ENCODE data around the gene MEST. TPM values are rescaled to one million over a fixed set of nuclear protein-coding genes. Genes with fewer than 3 reads are reported as not detected.
A peak's percentile ranks its signal among the peaks of the same experiment; 100 is the strongest.

The MEST gene
- total RNA-seq, 1 donor from 2014 or later = 6.1 TPM

Small RNAs within 50 kb of the gene (microRNA-seq; reads per million reads assigned to microRNA genes)
- 532 reads per million, percentile 82 among the genes with 10 or more reads in this experiment for gene MIR335

Other genes with a start within 250 kb of the MEST start
- gene CPA2, start 225.2 kb upstream of the MEST start, total RNA-seq = not detected
- gene CPA4, start 198.9 kb upstream of the MEST start, total RNA-seq = 0.16 TPM
- not detected for gene CPA5, start 147.3 kb upstream of the MEST start, total RNA-seq
- not detected for gene CPA1, start 111.6 kb upstream of the MEST start, total RNA-seq
- 4.6 TPM for gene CEP41, start 51.1 kb upstream of the MEST start, total RNA-seq
- 19.7 TPM for gene COPG2, start 176.7 kb downstream of the MEST start, total RNA-seq
- not detected for gene TSGA13, start 194.5 kb downstream of the MEST start, total RNA-seq
- gene KLF14, start 242.1 kb downstream of the MEST start, total RNA-seq = not detected

Measured in cardiac septum (tissue), 1 donor.